BLaER1 (cell line): ENCODE data around the gene WIZ.
A peak's percentile ranks its signal among the peaks of the same experiment; 100 is the strongest.
"Not testable (repeated sequence)": the region's sequence is repeated elsewhere in the genome, so short reads cannot be mapped to it uniquely, and the experiment has no call there.

Experiments used
- H3K27ac ChIP-seq: shearing (Covaris generic); formaldehyde crosslinking; 2 replicates; pipeline ENCODE4 v1.8.1; 2022
- H3K27me3 ChIP-seq: shearing (Covaris generic); formaldehyde crosslinking; 2 replicates; pipeline ENCODE4 v1.8.1; 2022
- H3K36me3 ChIP-seq: shearing (Covaris generic); formaldehyde crosslinking; 2 replicates; pipeline ENCODE4 v1.8.1; 2022
- H3K4me1 ChIP-seq: shearing (Covaris generic); formaldehyde crosslinking; 2 replicates; pipeline ENCODE4 v1.8.1; 2022
- H3K4me2 ChIP-seq: shearing (Covaris generic); formaldehyde crosslinking; 2 replicates; pipeline ENCODE4 v1.8.1; 2022
- H3K4me3 ChIP-seq: shearing (Covaris generic); formaldehyde crosslinking; 2 replicates; pipeline ENCODE4 v1.8.1; 2022
- H3K9ac ChIP-seq: shearing (Covaris generic); formaldehyde crosslinking; 2 replicates; pipeline ENCODE4 v1.8.1; 2022
- H3K9me3 ChIP-seq: shearing (Covaris generic); formaldehyde crosslinking; 2 replicates; pipeline ENCODE4 v1.8.1; 2022
- H4K20me1 ChIP-seq: shearing (Covaris generic); formaldehyde crosslinking; 2 replicates; pipeline ENCODE4 v1.8.1; 2022
- Cebpa-rat ChIP-seq: shearing (Covaris generic); IDR thresholded peaks from 2 replicates; pipeline ENCODE4 v1.8.1; 2022

Gene WIZ

DNA sequence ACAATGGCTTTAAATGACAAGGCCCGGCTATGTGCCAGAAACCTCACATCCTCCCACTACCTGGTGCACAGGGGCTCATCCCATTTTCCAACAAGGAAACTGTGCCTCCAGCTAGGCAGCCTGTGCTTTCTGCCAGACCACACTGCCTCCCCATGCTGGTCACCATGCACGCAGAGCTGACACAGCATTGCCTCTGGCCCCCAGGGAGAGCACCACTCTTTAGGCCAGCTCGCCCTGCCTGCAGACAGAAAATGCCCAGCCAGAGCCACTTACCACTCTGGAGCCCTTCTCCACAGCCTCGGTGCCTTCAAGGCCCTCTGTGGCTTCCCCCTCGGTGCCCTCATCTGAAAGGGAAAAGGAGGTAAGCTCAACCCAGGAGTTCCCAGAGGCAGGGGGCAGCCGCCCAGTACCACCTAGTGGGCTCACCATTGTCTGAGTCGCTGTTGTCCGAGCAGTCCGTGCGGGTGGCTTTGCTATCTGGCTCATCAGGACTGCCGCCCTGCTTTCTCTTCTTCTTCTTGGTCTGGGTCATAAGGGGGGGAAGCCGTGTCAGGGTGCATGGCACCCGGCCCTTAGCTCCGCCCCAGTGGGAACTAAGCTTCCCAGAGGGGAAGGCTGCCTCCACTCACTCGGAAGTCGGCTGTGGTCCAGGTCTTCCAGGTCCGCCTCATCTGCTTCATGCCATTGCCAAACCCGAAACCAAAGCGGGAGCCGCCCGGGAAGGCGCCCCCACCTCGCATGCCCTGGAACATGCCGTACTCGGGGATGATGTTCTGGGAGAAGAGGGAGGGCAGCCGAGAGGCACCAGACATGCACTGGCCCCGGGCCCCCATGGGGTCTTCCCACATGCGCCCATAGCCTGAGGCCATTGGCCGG lies 49.0 kb downstream of the WIZ start:
- peaks cover 100% of the 10 kb centered on the region for H3K4me1 ChIP-seq
- peak overlapping the region; percentile 17; the same call in 1 of the 2 replicates for H3K4me3 ChIP-seq
- peaks cover 85% of the 10 kb centered on the region for H3K36me3 ChIP-seq
- H3K9ac ChIP-seq = no peak overlapping the region
- H3K27ac ChIP-seq = peak overlapping the region; percentile 33; the same call in 1 of the 2 replicates
- H3K9me3 ChIP-seq = no peaks in the 10 kb centered on the region
- H3K4me2 ChIP-seq = peak overlapping the region; percentile 90
- H4K20me1 ChIP-seq = peaks cover 100% of the 10 kb centered on the region
- no peak for TF ChIP-seq Cebpa-rat
- H3K27me3 ChIP-seq = no peaks in the 10 kb centered on the region

GRCh38 chr19:15399635-15400034 lies 50.1 kb downstream of the WIZ start:
- H3K4me3 ChIP-seq = peak overlapping the region; percentile 49
- no peaks in the 10 kb centered on the region for H3K27me3 ChIP-seq
- H3K27ac ChIP-seq = peak overlapping the region; percentile 77
- H3K36me3 ChIP-seq = peaks cover 92% of the 10 kb centered on the region
- TF ChIP-seq Cebpa-rat = no peak
- H4K20me1 ChIP-seq = peaks cover 88% of the 10 kb centered on the region
- H3K9me3 ChIP-seq = no peaks in the 10 kb centered on the region
- peak overlapping the region; percentile 72 for H3K9ac ChIP-seq
- peaks cover 99% of the 10 kb centered on the region for H3K4me1 ChIP-seq
- peak overlapping the region; percentile 90 for H3K4me2 ChIP-seq

- Histone ChIP-seq H3K9me3 (no peaks in the 10 kb centered on the region), H3K4me1 (peaks cover 95% of the 10 kb centered on the region), H3K27me3 (no peaks in the 10 kb centered on the region), H3K4me2 (peak overlapping the region; percentile 90), H3K36me3 (peaks cover 97% of the 10 kb centered on the region), H3K27ac (peak overlapping the region; percentile 77), H4K20me1 (peaks cover 88% of the 10 kb centered on the region), H3K4me3 (peak overlapping the region; percentile 49), H3K9ac (peak overlapping the region; percentile 72)
- no peak for TF ChIP-seq Cebpa-rat
These were observed 50.6 kb downstream of the WIZ start for GRCh38 chr19:15399234-15399515.

DNA sequence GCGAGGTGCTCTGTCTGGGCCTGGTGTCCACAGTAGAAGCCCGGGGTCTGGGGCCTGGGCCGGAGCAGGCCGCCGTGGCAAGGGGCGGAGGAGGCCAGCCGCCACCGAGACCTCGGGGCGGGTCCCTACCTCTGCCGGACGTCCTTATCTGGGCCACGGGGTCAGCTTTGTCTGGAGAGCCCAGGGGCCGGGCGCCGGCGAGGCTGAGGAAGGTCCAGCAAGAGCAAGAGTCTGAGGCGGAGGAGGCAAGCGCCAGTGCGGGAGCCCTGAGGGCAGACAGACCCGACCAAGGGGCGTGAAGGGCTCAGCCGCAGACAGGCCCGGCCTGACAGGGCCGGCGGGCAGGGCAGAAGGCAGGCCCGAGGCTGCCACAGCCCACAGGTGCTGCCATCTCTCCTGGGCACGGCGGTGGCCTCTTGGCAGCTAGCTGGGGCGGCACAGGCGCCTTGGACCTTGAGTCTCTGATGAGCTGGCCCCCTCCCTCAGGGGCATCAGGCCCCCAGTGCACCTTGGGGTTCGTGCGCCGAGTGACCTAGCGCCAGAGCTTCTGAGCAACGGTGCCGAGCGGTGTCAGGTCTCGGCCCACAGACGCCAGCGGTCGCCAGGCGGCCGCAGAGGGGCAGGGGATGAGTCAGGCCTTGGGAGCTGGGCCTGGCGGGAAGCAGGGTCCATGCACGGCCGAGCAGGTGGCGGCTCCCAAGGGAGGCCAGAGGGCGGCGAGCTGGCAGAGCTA lies 51.1 kb downstream of the WIZ start:
- Histone ChIP-seq H3K9ac (peak overlapping the region; percentile 72), H3K4me2 (peak overlapping the region; percentile 90), H3K36me3 (peaks cover 97% of the 10 kb centered on the region), H3K4me3 (peak overlapping the region; percentile 49), H3K9me3 (no peaks in the 10 kb centered on the region), H3K27ac (peak overlapping the region; percentile 77), H4K20me1 (peaks cover 88% of the 10 kb centered on the region), H3K4me1 (peaks cover 89% of the 10 kb centered on the region), H3K27me3 (no peaks in the 10 kb centered on the region)
- TF ChIP-seq Cebpa-rat = no peak

GRCh38 chr19:15397782-15398181 lies 52.0 kb downstream of the WIZ start:
- no peaks in the 10 kb centered on the region for H3K9me3 ChIP-seq
- peak overlapping the region; percentile 90 for H3K4me2 ChIP-seq

DNA sequence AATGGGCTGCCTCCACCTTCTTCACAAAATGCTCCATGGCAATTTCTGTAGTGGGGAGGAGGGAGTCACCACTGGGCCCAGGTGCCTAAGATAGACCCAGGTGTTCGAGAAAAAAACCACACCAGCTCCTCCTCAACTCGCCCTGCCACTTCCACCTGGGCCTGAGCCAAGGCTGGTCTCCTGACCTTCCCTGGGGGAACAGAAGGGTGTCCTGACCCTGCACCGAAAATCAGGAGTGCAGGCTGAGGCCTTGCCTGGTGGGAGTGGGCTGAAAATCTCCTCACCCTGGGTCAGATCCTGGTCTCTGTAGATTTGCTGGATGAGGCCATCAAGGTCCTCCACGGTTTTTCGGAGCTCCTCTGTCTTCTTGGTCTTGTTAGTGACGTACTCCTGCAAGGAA lies 52.5 kb downstream of the WIZ start:
- H3K27me3 ChIP-seq = no peaks in the 10 kb centered on the region

More at GRCh38 chr19:15397782-15398181, 52.0 kb downstream of the WIZ start:
- Histone ChIP-seq H3K4me1 (peaks cover 81% of the 10 kb centered on the region), H3K9ac (peak overlapping the region; percentile 72), H3K27me3 (no peaks in the 10 kb centered on the region), H3K27ac (peak overlapping the region; percentile 77), H3K4me3 (peak overlapping the region; percentile 49), H3K36me3 (peaks cover 97% of the 10 kb centered on the region), H4K20me1 (peaks cover 84% of the 10 kb centered on the region)
- TF ChIP-seq Cebpa-rat = no peak

DNA sequence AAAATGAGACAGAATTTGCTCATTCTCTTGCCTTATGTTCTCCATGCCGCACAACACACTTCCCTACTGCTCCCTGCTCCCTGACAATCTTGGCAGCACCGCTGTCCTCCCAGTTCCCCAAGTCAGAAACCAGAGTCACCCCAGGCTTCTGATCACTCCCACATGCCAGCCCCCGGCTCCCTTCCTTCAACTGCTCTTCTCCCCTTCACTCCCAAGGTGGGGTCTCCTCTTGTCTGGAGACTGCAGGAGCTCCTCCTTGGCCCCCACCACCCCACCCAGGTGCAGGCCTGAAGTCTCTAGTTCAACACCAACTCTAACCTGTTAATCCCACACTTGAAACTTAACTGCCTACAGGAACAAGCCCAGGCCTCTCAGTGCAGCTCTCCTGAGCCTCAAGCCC lies 53.3 kb downstream of the WIZ start:
- H3K4me3 ChIP-seq = 0 out of 2 replicates have a peak overlapping the region, but pooled peaks have one; percentile 49
- peak overlapping the region; percentile 72; the same call in 1 of the 2 replicates for H3K9ac ChIP-seq
- no peaks in the 10 kb centered on the region for H3K27me3 ChIP-seq
- peak overlapping the region; percentile 90 for H3K4me2 ChIP-seq
- peaks cover 67% of the 10 kb centered on the region for H3K4me1 ChIP-seq
- H3K27ac ChIP-seq = peak overlapping the region; percentile 77
- no peak for TF ChIP-seq Cebpa-rat
- no peaks in the 10 kb centered on the region for H3K9me3 ChIP-seq
- peaks cover 78% of the 10 kb centered on the region for H4K20me1 ChIP-seq
- H3K36me3 ChIP-seq = peaks cover 97% of the 10 kb centered on the region

More for the DNA sequence above, 52.5 kb downstream of the WIZ start:
- Histone ChIP-seq H3K9me3 (no peaks in the 10 kb centered on the region), H3K36me3 (peaks cover 97% of the 10 kb centered on the region), H3K4me3 (peak overlapping the region; percentile 49), H3K4me2 (peak overlapping the region; percentile 90), H3K4me1 (peaks cover 75% of the 10 kb centered on the region), H4K20me1 (peaks cover 80% of the 10 kb centered on the region), H3K9ac (peak overlapping the region; percentile 72; the same call in 1 of the 2 replicates), H3K27ac (peak overlapping the region; percentile 77)
- no peak for TF ChIP-seq Cebpa-rat

GRCh38 chr19:15395251-15395650 lies 54.5 kb downstream of the WIZ start:
- H3K27ac ChIP-seq = 0 out of 2 replicates have a peak overlapping the region, but pooled peaks have one; percentile 30
- H3K9ac ChIP-seq, H3K9me3 ChIP-seq, H3K4me3 ChIP-seq, H3K27me3 ChIP-seq: not testable (repeated sequence)
- peaks cover 94% of the 10 kb centered on the region for H3K36me3 ChIP-seq
- H3K4me2 ChIP-seq = peak overlapping the region; percentile 52
- H3K4me1 ChIP-seq = peaks cover 55% of the 10 kb centered on the region
- H4K20me1 ChIP-seq = peaks cover 73% of the 10 kb centered on the region

- peaks cover 94% of the 10 kb centered on the region for H3K36me3 ChIP-seq
- H4K20me1 ChIP-seq = peaks cover 73% of the 10 kb centered on the region
- H3K9me3 ChIP-seq = no peaks in the 10 kb centered on the region
- no peaks in the 10 kb centered on the region for H3K27me3 ChIP-seq
- H3K9ac ChIP-seq = no peak overlapping the region
- no peak for TF ChIP-seq Cebpa-rat
- H3K4me3 ChIP-seq = no peak overlapping the region
- H3K4me2 ChIP-seq = no peak overlapping the region
- H3K4me1 ChIP-seq = peaks cover 47% of the 10 kb centered on the region
- H3K27ac ChIP-seq = no peak overlapping the region
These were observed 55.3 kb downstream of the WIZ start for GRCh38 chr19:15394426-15394825.

DNA sequence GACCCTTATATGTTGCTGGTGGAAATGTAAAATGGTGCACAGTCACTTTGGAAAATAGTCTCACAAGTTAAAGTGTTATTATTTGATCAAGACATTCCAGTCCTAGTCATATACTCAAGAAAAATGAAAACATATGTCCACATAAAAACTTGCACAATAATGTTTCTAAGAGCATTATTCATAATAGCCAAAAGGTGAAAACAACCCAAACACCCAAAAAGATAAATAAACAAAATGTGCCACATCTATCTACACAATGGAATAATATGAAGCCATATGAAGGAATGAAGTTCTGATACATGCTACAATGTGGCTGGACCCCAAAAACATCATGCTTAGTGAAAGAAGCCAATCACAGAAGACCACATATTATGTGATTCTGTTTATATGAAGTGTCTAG lies 55.8 kb downstream of the WIZ start:
- H3K9ac ChIP-seq = no peak overlapping the region
- H3K4me2 ChIP-seq = no peak overlapping the region
- no peak overlapping the region for H3K4me3 ChIP-seq
- no peak for TF ChIP-seq Cebpa-rat
- peaks cover 73% of the 10 kb centered on the region for H4K20me1 ChIP-seq
- H3K4me1 ChIP-seq = peaks cover 42% of the 10 kb centered on the region
- no peak overlapping the region for H3K27ac ChIP-seq
- peaks cover 94% of the 10 kb centered on the region for H3K36me3 ChIP-seq
- no peaks in the 10 kb centered on the region for H3K9me3 ChIP-seq
- H3K27me3 ChIP-seq = no peaks in the 10 kb centered on the region
